ES-I3 (cell line): ENCODE data around the gene RHPN2.
"Not testable (repeated sequence)": the region's sequence is repeated elsewhere in the genome, so short reads cannot be mapped to it uniquely, and the experiment has no call there.

ENCODE experiments used
- H3K36me3 ChIP-seq: 2 replicates; pipeline ENCODE4 v1.6.1; 2013; ENCODE audit warnings: mild to moderate bottlenecking, low read length, control low read depth, moderate library complexity; ENCODE audit not compliant: insufficient read depth
- H3K4me1 ChIP-seq: 2 replicates; pipeline ENCODE4 v1.6.1; 2013; ENCODE audit warnings: mild to moderate bottlenecking, control low read depth, low read length; ENCODE audit not compliant: insufficient read depth
- H3K9ac ChIP-seq: 2 replicates; pipeline ENCODE4 v1.6.1; 2013; ENCODE audit warnings: low read depth, mild to moderate bottlenecking, low read length, moderate library complexity
- H3K9me3 ChIP-seq: 2 replicates; pipeline ENCODE4 v1.6.1; 2013; ENCODE audit warnings: mild to moderate bottlenecking, low read length, moderate library complexity; ENCODE audit not compliant: control insufficient read depth, insufficient read depth

RHPN2 gene

DNA sequence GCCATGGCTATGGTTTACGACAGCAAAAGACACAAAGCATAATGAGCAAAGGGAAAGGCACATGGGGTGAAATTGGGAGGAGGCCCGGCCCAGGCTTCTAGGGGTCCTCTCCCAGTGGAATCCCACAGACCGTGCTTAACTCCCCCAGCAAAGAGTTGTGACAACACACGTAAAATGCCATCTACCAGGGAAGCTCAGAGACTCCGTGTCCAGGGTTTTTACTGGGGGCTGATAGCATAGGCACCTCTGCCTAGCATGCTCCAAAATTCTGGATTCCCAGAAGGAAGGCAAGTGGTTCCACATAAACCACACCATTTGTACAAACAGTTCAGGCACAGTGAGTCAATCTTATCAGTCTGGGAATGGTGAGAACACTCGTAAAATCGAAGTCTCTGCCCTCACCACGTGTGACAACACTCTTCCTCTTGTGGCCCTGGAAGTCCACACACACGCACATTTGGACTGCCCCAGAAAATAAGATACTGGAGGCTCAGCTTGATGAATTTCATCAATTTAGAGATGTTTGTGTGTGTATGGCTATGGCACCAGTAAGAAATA lies 34.9 kb downstream of the RHPN2 start:
- H3K36me3 ChIP-seq: no peaks in the 10 kb centered on the region
- no peak overlapping the region for H3K9ac ChIP-seq
- H3K9me3 ChIP-seq: peaks cover 13% of the 10 kb centered on the region; the same call in 1 of the 2 replicates
- peaks cover 6% of the 10 kb centered on the region for H3K4me1 ChIP-seq

DNA sequence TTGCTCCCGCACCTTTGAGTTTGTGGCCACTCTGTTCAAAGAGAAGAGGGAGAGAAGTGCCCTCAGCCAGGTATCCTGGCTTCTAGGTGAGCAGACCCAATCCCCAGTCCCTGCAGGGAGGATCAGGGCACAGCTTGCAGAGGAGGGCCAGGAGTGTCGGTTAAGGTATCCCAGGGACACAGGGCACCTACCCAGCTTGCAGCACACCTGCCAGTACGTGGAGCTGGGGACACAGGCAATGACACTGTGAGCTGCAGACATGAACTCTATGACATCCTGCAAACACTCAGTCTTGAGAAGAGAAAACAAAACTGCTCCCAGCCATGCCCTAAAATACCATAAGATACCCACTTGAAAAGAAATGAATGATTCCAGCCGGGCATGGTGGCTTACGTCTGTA lies 38.1 kb downstream of the RHPN2 start:
- not testable (repeated sequence) for H3K4me1 ChIP-seq, H3K9ac ChIP-seq, H3K36me3 ChIP-seq
- H3K9me3 ChIP-seq: peaks cover 13% of the 10 kb centered on the region; the same call in 1 of the 2 replicates

DNA sequence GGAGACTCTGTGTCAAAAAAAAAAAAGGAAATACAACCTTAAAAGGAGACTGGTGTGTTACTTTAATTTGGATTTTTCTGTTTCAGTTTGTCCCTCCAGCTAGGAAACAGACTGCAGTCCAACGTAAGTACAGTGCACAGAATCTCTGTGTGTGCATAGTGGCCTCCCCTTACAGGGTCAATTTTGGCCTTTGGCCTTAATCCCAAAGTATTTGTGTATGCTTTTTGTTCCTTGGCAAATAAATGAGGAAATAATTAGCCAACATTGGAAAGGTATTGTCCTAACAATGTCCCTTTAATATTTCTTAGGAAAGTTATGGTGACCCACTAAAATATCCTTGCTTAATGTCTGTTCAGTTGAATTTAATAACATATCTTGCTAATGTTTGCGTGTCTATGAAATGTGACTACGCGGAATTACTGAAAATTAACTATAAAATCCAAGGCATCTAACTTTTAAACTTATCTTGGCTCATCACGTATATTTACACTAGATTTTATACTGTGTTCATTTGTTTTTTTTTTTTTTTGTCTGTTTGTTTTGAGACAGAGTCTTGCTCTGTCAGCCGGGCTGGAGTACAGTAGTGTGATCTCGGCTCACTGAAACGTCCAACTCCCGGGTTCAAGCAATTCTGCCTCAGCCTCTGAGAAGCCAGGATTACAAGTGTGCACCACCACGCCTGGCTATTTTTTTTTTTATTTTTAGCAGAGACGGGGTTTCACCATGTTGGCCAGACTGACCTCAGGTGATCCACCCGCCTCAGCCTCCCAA lies 39.0 kb downstream of the RHPN2 start:
- H3K36me3 ChIP-seq, H3K9ac ChIP-seq, H3K4me1 ChIP-seq: not testable (repeated sequence)
- peaks cover 11% of the 10 kb centered on the region; the same call in 1 of the 2 replicates for H3K9me3 ChIP-seq

DNA sequence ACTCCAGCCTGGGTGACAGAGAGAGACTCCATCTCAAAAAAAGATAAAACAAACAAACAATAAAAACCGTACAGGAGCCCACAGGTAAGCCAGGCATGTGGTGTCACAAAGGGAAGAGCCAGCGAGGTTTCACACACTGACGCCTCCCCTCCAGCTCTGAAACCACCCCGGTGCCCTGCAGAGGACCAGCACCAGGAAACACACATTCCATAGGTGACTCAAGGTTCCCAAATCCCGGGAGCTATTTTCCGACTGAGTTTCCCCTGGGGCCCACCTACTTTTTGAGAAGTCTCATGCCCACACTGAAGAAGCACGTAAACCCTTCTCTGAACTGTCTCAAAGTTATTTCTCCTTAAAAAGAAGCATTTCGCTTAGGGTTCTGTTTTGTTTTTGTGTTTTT lies 40.3 kb downstream of the RHPN2 start:
- peaks cover under 1% of the 10 kb centered on the region; the same call in 1 of the 2 replicates for H3K9me3 ChIP-seq
- H3K36me3 ChIP-seq: peaks cover 3% of the 10 kb centered on the region; the same call in 1 of the 2 replicates
- H3K9ac ChIP-seq: no peak overlapping the region
- H3K4me1 ChIP-seq: peaks cover 5% of the 10 kb centered on the region; the same call in 1 of the 2 replicates

DNA sequence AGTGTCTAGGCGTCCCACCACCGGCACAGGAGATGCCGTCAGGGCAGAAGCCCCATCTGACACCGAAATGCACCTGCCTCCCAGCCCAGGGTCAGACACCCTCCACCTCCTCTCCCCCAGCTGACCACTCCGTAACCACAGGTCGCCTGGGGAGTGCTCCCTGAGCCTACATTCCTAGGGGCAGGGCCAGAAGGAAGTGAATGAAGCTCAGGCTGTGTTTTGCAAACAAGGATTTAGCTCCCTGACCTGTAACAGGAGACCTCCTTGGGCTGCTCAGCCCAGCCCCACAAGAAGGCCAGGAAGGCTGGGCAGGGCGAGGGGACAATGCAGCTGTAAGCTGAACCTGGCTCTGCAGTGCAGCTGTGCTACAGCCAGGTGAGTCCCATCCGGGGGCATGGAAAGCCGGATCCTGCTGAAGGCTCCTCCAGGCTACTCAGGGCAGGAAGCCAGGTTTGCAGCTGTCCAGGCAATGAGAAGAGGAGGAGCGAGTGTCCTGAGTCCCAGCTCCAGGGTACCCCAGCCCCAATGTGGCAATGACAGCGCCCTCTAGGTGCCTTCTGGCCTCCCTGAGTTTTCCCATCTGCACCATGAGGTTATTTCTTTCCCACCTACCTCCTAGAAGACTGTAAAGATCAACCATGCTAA lies 42.1 kb downstream of the RHPN2 start:
- Histone ChIP-seq H3K9me3 (no peaks in the 10 kb centered on the region), H3K36me3 (peaks cover 6% of the 10 kb centered on the region; the same call in 1 of the 2 replicates), H3K9ac (no peak overlapping the region), H3K4me1 (peaks cover 5% of the 10 kb centered on the region; the same call in 1 of the 2 replicates)

DNA sequence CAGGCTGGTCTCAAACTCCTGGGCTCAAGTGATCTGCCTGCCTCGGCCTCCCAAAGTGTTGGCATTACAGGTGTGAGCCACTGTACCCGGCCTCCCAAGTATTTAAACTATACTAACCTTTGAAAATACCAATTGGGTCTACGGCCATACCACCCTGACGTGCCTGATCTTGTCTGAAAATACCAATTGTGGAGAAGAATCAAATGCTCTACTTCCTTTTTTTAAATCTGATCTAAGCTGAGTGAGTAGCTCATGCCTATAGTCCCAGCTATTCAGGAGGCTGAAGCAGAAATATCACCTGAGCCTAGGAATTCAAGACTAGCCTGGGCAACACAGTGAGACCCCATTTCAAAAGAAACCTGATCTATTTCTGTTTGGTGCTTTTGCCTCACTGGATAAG lies 53.8 kb downstream of the RHPN2 start:
- not testable (repeated sequence) for H3K4me1 ChIP-seq, H3K9ac ChIP-seq, H3K36me3 ChIP-seq, H3K9me3 ChIP-seq

DNA sequence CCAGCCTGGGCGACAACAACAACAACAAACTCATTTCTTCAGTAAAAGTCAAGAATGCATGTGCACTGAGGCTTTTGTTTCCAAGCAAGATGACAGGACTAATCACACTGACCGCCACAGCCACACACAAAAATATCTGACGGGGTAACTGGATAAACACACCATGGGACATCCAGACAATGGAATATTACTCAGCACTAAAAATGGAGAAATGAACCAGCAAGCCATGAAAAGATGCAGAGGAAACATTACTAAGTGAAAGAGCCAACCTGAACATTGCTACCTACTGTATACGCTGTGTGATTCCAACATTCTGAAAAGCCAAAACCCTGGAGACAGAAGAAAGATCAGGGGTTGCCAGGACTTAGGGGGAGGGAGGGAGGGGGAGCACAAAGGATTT lies 56.0 kb downstream of the RHPN2 start:
- Histone ChIP-seq H3K9me3 (no peaks in the 10 kb centered on the region), H3K4me1 (no peaks in the 10 kb centered on the region), H3K36me3 (no peaks in the 10 kb centered on the region), H3K9ac (no peak overlapping the region)

DNA sequence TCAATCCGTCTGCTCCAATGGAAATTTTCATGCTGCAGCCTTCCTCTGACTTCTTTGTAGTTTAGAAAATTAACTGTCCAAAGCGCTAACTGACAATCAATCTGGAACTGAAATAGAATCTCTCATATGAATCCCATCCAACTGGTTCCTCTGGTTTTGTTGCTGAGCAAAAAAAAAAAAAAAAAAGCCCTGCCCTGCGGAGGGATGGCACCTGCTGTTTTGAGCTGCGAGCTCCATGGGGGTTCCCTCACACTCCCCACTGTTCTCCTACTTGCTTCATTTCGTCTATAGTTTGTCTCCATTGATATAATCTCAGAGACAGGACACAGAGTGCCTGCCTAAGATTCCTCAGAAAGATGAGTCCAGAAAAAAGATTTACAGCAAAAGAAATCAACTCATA lies 59.2 kb downstream of the RHPN2 start:
- Histone ChIP-seq H3K36me3 (0 out of 2 replicates have a peak, but pooled peaks cover 3% of the 10 kb centered on the region), H3K4me1 (no peaks in the 10 kb centered on the region), H3K9me3 (no peaks in the 10 kb centered on the region), H3K9ac (no peak overlapping the region)

DNA sequence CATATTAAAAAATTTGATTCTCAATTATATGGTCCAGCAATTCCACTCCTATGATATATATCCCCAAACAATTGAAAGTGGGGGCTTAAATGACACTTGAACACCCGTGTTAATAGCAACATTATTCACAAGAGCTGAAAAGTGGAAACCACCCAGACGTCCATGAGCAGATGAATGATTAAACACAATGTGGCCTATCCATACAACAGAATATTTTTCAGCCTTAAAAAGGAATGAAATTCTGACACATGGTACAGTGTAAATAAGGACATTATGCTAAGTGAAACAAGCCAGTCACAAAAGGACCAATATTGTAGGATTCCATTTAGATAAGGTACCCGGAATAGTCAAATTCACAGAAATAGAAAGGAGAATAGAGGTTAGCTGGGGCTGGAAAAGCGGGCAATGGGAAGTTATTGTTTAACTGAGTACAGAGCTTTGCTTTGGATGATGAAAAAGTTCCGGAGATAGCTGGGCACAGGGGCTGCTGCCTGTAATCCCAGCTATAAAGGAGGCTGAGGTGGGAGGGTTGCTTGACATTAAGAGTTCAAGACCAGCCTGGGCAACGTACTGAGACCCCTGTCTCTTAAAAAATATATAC lies 61.2 kb downstream of the RHPN2 start:
- H3K9ac ChIP-seq, H3K4me1 ChIP-seq, H3K36me3 ChIP-seq, H3K9me3 ChIP-seq: not testable (repeated sequence)

DNA sequence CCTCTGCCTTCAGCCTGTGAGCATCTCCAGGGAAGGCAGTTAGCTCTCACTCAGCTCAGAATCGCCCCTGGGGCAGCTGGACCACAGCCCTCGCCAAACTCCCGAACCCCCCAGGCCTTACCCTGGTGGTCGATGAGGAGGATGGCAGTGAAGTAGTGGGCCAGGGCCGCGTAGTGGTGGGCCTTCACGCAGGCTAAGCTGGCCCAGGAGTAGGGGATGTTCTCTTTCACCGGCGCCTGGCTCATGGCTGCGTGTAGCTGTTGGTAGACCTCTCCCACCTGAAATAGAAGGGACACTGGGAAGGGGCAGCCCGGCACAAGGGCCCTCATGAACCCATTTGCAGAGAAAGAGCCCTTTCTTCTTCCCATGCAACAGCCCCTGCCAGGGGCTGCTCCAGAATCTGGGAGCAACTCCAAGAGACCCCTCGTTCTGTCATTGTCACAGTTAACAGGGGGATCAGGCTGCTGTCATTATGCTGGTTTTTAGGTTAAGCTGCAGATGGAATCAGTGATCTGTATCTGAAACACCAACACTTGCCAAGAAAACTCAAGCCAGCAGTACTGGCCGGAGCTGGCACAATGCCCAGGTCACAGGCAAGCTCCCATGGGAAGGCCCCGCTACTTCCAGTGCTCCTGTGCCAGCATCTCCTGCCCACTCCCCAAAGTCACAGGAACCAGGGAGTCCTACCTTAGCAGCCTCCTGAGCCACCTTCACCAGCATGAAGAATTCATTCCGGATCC lies 62.4 kb downstream of the RHPN2 start:
- H3K9ac ChIP-seq: not testable (repeated sequence)

DNA sequence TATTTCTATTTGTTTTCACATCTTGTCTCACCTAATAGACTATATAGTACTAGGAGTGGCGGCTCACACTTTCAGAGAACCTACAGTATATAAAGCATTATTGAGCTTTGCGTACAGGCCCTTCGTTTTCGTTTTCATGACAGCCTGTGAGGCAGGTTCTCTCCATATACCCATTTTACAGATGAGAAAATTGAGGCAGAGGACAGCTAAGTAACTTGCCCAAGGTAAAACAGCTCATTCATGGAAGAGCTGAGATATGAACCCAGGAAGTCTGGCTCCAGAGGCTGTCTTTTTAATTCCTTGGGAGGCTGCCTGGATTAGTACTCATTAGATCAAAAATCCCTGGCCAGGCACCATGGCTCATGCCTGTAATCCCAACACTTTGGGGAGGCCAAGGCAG lies 63.8 kb downstream of the RHPN2 start:
- H3K36me3 ChIP-seq: peaks cover 6% of the 10 kb centered on the region; the same call in 1 of the 2 replicates

More for the DNA sequence above, 62.4 kb downstream of the RHPN2 start:
- not testable (repeated sequence) for H3K9me3 ChIP-seq, H3K4me1 ChIP-seq, H3K36me3 ChIP-seq

DNA sequence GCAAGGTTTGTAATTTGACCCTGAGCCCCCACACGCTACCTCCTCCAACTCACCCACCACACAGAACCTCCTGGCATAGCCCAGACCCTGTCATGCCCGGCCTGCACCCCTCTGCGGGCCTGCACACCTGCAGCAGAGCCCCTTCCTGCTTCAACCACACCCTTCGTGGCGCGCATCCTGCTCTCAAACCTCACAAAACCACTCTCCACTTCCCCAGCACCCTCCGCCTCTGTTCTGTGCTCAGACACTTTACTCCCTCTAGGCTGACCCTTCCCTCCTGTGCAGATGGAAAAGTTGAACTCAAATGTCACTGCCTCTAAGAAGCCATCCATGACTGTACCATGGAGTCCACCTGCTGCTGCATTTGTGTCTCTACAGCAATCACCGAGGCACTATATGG lies 64.2 kb downstream of the RHPN2 start:
- Histone ChIP-seq H3K9me3 (no peaks in the 10 kb centered on the region), H3K9ac (no peak overlapping the region), H3K36me3 (peaks cover 6% of the 10 kb centered on the region; the same call in 1 of the 2 replicates), H3K4me1 (no peaks in the 10 kb centered on the region)

More for the DNA sequence above, 63.8 kb downstream of the RHPN2 start:
- no peaks in the 10 kb centered on the region for H3K9me3 ChIP-seq
- H3K9ac ChIP-seq: no peak overlapping the region
- H3K4me1 ChIP-seq: no peaks in the 10 kb centered on the region

DNA sequence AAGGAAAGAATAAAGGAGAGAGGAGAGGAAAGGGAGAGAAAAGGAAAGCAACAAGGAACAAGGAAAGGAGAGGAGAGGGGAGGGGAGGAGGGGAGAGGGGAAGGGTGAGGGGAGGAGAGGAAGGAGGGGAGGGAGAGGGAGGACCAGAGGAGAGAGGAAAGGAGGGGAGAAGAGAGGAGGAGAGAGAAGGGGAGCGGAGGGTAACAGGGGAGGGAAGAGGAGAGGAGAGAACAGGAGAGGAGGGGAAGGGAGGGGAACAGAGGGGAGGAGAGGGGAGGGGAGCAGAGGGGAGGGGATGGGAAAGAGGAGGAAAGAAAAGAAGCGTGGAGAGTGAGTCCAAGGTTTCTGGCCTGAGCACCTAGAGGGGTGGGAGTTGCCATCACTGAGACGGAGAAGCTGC lies 66.0 kb downstream of the RHPN2 start:
- no peaks in the 10 kb centered on the region for H3K9me3 ChIP-seq
- H3K4me1 ChIP-seq: no peaks in the 10 kb centered on the region
- peaks cover 6% of the 10 kb centered on the region; the same call in 1 of the 2 replicates for H3K36me3 ChIP-seq
- no peak overlapping the region for H3K9ac ChIP-seq
